Ishikawa (cell line): ENCODE results near the gene COX4I1.

Source experiments
- EGR1 ChIP-seq: IDR thresholded peaks from 2 replicates; pipeline ENCODE4 v1.6.1; 2012
- EP300 ChIP-seq: IDR thresholded peaks from 2 replicates; pipeline ENCODE4 v1.6.1; 2012; ENCODE audit warnings: borderline replicate concordance
- REST ChIP-seq: IDR thresholded peaks from 2 replicates; pipeline ENCODE4 v1.6.1; 2012; ENCODE audit warnings: low read depth, mild to moderate bottlenecking
- YY1 ChIP-seq: IDR thresholded peaks from 2 replicates; pipeline ENCODE4 v1.6.1; 2012; ENCODE audit warnings: low read depth

DNA sequence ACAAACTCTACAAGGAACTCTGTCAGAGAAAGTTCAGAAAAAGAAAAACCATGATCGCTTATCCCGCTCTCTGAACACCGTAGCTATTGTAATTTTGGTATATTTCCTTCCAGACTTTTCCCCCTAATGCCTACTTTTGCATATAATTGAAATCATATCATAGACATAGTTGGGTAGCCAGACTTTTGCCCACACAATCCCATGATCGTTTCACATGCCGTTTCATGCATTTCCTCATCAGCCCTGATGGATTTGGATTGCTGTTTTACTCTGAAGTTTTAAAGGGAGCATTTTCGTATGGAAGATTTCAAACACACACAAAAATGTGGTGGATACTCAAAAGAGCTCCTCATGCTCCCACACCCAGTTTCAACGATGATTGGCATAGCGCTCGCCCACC, 31.3 kb downstream of the COX4I1 start:
- no peak for TF ChIP-seq EP300
- no peak for TF ChIP-seq YY1
- TF ChIP-seq REST: no peak
- TF ChIP-seq EGR1: no peak
